GM18511 (cell line): ENCODE data around the gene TRAPPC14.
A peak's percentile ranks its signal among the peaks of the same experiment; 100 is the strongest.

Experiments used
- ATAC-seq: cut with Tn5 transposase; IDR thresholded peaks from one replicate; pipeline ENCODE4 v1.9.1; 2021; ENCODE audit warnings: mild to moderate bottlenecking, moderate library complexity; ENCODE audit not compliant: unreplicated experiment

Gene TRAPPC14

DNA sequence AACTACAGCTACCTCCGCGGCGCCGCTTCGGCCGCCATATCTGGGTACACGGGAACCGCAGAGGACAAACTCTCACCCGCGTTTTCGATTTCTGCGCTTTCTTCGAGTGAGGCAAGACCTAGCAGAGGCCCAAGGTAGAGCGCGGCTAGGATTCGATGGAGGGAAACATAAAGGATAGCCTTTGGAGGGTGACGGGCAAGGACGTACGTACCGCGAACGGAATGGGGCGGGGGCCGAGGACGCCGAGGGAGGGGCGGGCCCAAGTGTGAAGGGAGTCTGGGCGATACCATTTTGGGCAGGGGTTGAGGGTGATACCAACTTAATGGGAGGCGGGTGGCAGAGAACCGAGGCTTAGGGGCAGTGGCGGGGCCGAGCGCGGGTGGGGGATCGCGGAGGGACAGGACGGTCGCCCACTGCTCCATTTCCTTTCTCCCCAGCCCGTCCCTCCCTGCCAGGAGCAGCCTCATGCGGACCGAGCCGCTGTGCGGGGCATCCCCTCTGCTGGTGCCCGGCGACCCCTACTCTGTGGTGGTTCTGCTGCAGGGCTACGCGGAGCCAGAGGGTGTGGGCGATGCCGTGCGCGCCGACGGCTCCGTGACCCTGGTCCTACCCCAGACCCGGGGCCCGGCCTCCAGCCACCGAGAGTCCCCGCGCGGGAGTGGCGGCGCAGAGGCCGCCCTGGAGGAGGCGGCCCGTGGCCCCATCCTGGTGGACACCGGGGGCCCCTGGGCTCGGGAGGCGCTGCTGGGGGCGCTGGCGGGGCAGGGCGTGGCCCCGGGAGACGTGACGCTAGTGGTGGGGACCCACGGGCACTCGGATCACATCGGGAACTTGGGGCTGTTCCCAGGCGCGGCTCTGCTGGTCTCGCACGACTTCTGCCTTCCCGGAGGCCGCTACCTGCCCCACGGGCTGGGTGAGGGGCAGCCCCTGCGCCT, 31.3 kb downstream of the TRAPPC14 start, which contains the start of gene MBLAC1:
Gene MBLAC1 (plus strand): TSS at position 37 of the 935 bp plus-strand sequence. CDS start 429 bp downstream, at position 466.
- ATAC-seq: peak; percentile 72

DNA sequence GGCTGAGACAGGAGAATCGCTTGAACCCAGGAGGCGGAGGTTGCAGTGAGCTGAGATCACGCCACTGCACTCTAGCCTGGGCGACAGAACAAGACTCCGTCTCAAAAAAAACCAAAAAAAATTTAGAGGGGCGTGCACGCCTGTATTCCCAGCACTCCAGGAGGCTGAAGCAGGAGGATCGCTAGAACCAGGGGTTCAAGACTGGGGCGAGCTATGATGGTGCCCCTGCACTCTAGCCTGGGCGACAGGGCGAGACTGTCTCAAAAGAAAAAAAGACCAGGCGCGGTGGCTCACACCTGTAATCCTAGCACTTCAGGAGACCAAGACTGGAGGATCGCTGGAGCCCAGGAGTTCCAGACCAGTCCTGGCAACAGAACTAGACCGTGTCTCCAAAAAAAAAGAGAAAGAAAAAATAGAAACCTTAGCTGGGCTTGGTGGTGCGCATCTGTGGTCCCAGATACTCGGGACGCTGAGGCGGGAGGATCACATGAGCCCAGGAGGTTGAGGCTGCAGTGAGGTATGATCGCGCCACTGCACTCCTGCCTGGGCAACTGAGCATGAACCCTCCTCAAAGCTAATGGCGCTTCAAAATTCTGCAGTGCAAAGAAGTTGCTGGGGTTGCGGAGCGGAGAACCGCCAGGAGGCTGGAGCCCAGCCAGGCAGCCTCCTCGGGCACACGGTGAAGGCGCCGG, 32.1 kb downstream of the TRAPPC14 start:
- ATAC-seq: peak; percentile 37

DNA sequence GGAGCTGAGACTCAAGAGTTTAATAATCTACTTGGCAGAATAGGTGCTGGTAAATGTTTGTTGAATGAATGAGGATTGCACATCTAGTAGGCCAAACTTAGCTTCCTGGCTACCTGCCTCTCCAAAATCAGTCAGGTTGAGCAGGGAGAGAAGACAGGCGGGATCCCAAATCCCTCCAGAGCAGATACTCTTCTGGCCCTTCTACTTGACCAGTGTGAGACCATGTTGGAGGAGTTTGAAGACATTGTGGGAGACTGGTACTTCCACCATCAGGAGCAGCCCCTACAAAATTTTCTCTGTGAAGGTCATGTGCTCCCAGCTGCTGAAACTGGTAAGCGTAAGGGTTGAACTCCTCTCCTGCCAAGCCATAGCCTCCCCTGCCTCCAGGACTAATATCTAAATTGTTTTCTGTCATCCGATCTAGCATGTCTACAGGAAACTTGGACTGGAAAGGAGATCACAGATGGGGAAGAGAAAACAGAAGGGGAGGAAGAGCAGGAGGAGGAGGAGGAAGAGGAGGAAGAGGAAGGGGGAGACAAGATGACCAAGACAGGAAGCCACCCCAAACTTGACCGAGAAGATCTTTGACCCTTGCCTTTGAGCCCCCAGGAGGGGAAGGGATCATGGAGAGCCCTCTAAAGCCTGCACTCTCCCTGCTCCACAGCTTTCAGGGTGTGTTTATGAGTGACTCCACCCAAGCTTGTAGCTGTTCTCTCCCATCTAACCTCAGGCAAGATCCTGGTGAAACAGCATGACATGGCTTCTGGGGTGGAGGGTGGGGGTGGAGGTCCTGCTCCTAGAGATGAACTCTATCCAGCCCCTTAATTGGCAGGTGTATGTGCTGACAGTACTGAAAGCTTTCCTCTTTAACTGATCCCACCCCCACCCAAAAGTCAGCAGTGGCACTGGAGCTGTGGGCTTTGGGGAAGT, 34.0 kb downstream of the TRAPPC14 start:
- ATAC-seq: no peak

DNA sequence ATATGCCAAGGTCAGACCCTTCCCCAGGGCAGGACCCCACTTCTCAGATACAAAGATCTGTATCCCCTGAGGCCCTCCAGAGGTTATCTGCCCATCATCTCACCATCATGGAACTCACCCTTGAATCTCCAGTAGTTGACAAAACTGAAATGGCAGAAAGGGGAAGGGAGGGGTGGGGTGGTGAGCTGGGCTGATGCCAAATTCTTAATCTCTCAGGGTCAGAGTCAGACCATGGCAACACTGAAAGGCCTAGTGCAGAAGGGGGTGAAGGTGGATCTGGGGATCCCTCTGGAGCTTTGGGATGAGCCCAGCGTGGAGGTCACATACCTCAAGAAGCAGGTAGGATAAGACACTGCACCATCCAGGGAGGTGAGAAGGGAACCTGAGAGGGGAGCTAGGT, 36.0 kb downstream of the TRAPPC14 start:
- ATAC-seq: no peak

DNA sequence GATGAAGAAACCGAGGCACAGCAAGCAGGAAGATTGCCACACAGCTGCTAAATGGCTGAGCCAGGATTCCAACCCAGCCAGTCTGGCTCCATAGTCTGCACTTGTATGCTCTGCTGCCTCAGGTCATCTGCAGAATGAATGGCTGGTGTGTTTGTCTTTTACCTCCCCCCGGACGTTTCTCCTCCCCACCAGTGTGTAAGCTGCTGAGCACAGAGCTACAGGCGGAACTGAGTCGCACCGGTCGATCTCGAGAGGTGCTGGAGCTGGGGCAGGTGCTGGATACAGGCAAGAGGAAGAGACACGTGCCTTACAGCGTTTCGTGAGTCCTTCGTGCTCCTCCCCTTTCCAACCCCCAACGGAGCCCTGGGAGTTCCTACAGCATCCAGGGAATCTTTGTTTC, 36.5 kb downstream of the TRAPPC14 start:
- no peak for ATAC-seq

DNA sequence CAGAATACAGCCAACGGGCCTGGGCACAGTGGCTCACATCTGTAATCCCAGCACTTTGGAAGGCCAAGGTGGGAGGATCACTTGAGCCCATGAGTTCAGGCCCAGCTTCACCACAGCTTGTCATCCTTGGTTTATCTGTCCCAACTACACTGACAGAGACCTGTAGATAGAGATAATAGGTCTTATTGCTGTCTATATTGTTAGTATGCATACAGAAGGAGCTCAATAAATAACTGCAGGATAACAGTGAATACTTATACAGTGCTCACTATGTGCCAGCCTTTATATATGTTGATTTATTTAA, 37.8 kb downstream of the TRAPPC14 start:
- ATAC-seq: no peak

DNA sequence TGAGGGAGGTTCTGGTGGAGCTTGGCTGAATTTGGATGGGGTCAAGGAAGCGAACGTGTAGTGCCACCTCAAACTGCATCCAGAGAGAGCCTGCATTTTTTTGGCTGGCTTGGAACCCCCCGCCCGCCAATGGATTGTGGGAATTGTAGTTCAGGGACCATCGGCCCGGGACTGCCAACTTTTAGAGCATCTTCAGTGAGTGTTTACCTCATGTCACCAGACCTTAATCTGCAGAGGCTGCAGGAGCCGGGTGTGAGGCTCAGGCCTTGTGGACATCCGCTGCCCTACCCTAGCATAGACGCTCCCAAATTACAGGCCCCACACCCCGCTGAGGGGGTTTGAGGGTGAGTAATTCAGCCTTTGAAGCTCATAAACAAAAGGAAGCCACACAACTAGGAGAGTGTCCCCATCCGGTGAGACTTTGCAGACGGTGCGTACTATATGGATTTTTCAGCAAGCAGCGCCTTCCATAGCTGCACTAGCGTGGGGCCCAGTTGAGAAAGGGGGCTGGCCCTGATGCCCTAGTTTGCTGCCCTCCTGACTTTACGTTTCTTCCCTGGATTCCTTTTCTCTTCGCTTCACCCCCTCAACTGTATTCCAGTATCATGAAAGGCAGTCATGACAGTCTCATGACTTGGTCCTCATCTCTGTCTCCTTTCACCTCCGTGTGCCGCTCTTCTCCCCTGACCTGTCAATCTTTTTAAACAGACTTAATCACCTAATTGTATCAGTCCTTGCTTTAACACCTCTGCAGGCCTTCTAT, 38.4 kb downstream of the TRAPPC14 start:
- peak; percentile 28 for ATAC-seq

DNA sequence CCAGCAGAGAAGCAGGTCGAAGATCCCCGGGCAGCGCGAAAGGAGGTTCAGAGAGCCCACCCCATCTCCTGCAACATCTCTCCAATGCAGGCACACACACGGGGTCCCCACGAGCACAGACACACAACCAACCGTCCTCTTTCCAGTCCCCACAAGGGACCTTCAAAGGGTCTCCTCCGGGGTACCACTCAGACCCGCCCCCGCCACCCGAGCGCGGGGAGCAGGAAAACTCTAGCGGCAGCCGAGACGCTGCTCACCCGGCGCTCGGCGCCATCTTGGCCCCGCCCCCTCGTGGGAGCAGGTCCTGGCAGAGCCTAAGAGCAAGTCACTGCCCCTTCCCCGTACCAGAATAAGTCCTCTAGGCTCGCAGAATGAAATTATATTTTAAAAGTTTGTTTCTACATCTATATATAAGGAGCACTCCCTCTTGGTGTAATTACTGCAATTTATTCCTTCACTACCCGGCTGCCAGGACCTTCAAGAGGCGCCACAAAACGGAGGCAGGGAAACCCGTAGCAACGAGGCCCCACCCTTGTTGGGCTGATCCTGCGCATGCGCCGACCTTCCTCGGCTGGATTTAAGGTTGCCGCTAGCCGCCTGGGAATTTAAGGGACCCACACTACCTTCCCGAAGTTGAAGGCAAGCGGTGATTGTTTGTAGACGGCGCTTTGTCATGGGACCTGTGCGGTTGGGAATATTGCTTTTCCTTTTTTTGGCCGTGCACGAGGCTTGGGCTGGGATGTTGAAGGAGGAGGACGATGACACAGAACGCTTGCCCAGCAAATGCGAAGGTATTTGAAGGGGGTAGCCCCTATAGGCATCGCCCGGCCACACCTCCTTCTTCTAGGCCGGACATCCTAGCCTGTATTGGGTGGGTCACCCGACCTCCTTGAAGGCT, 39.2 kb downstream of the TRAPPC14 start, which contains the start of the genes CNPY4 and TAF6:
Gene CNPY4 (plus strand): TSS at position 563 of the 898 bp plus-strand sequence. CDS start 111 bp downstream, at position 674.
Gene TAF6 (minus strand): TSS at position 287 of the 898 bp plus-strand sequence. CDS start 5,149 bp downstream, outside the sequence.
- ATAC-seq: peak; percentile 86

DNA sequence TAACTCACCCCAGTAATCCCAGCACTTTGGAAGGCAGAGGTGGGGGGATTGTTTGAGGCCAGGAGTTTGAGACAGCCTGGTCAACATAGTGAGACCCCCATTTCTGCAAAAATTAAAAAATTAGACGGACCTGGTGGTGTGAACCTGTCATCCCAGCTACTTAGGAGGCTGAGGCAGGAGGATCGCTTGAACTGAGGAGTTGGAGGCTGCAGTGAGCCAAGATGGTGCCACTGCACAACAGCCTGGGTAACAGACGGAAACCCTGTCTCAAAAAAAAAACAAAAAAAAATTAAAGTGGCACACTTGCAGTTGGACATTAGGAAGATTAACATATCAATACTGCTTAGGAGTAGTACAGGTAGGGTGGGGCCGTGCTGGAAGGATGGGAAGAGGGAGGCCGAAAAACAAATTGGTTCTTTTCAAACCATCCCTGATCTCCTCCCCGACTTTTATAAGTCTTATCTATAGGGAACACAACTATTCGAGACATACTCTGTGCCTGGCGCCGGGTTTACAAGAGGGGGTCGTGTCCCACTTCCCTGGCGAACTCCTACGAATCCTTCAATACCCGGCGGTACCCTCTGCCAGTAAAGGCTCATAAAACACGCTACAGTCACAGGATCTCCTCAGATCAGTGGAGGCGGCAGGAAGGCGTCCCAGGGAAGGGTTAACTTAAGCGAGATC, 40.0 kb downstream of the TRAPPC14 start:
- ATAC-seq: no peak

DNA sequence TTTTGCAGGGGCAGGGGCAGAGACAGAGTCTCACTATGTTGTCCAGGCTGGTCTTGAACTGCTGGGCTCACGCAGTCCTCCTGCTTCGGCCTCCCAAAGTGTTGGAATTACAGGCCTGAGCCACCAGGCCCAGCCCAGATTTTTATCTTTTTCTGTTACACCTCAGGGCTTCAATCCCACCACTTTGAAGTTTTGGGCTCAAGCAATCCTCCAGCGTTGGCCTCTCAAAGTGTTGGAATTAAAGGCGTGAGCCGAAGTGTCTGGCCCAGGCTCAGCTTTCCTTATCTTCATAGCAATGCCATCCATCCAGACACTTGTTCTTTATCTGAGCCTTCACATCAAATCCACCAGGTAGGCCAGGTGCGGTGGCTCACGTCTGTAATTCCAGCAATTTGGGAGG, 43.5 kb downstream of the TRAPPC14 start:
- ATAC-seq: no peak

DNA sequence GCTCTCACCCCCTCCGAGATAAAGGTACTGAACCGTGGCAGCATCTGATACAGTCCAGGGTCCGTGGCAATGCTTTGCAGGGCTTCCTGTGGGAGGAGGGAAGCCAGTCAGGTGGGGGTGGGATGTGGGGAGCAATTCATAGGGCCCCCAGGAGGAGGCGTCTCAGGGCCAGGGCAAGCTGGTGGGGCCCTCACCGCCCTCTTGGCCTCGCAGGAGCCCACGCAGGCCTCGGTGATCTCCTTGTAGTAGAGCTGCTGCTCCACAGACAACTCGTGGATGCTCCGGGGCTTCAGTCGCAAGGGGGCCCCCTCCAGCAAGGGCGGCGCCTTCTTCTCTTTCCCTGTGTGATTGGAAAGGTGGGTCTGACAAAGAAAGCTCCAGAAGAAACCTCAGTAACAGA, 46.6 kb downstream of the TRAPPC14 start:
- ATAC-seq: no peak

DNA sequence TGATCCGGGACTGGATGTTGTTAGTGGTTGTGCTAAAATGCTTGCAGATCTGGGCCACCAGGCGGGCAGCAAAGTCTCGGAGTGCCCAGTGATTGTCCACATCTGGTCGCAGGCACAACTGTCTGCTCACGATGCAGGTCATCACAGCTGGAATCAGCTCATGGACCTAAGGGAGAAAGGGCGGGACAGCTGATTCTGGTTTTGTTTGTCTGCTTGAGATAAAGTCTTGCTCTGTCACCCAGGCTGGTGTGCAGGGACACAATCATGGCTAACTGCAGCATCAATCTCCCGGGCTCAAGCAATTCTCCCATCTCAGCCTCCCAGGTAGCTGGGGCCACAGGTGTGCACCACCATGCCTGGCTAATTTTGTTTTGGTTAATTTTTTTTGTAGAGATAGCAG, 47.4 kb downstream of the TRAPPC14 start:
- no peak for ATAC-seq

DNA sequence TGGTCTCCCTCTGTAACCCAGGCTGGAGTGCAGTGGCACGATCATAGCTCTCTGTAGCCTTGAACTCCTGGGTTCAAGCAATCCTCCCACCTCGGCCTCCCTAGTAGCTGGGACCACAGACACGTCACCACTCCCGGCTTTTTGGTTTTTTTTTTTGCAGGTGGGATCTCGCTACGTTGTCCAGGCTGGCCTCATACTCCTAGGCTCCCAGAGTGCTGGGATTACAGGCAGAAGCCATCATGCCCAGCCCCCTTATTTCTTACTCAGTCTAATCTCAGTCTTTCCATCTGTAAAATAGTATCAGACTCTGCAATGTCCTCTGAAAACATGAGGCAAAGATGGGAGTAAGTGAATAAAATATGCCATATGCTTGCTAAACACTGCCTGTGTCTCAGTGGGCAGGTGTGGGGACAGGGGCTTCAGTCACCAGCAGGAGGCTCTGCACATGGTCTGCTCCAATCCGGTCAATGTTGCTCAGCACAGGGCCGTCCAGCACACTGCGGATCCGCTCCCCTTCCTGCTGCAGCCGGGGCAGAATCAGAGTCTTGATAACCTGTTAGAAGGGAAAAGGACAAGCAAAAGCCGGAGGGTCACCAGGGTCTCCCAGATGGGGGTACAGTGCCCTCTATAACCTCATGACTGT, 48.9 kb downstream of the TRAPPC14 start:
- ATAC-seq: no peak

DNA sequence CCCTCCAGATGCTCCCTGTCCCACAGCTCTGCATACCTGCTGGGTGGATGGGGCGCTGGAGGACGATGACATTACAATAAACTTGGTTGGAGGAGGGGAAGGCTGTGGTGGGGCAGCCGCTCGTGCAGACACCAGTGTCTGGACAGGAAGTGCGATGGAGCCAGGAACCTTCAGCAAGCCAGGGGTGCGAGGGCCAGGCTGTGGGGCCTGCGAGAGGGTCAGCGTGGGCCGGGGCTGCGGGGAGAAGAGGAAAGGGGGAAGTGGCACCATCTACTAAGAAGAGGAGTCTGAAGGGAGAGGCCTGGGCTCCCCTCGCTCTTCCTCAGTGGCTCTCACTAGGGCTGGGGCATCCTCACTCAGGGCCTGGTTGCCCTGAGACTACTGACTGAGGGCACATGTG, 50.6 kb downstream of the TRAPPC14 start:
- no peak for ATAC-seq

DNA sequence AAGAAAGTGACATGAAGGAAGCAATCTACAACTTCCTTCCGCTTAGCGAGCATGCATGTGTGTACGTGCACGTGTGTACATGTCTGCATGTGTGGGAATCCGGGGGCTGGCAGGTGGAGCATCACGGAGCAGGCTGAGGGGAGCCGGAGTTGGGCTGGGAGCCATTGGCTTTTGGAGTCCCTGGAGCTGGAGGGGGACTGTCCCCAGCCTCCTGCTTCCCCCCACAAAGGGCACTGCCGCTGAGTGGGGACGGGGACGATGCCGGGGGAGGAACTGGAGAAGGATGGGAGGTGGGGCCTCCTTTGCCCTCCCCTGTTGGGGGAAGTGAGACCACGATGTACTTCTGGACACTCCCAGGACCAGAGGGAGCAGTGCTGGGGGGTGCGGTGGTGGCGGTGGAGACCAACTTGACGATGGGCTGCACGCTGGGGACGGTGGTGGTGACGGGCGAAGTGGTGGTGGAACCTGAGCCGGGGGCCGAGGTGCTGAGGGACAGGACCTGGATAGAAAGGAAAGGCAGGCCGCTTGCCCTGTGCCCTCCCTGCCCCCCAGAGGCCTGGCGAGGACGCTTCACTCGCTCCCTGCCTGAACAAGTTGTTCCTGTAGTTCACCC, 51.3 kb downstream of the TRAPPC14 start:
- no peak for ATAC-seq

DNA sequence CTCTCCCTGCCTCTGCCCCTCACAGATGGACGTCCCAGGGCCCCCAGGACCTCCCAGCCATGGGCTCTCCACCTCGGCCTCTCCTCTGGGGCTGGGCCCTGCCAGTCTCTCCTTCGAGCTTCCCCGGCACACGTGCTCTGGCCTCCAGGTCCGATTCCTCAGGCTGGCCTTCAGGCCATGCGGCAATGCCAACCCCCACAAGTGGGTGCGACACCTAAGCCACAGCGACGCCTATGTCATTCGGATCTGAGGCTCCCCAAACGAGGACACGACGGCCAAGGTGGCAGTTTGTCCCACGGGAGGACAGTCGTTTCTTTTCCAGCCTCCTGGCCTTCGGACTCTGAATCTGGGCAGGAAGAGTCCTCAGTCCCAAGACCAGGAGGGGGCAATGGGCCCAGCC, 51.9 kb downstream of the TRAPPC14 start:
- ATAC-seq: no peak

DNA sequence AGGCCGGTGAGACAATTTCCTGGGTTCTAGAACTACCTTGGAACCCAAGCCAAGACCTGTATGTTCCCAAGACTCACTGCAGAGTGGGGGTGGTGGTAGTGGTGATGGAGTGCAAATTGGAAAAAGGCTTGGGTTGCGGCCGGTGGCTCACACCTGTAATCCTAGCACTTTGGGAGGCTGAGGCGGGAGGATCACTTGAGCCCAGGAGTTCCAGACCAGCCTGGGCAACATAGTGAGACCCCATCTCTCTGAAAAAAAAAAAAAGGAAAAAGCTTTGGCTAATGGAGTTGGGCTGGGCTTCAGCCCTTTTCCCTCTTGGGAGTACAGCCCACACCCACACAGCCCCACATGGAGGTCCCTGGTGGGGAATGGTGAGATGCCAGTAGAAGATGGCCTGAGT, 53.0 kb downstream of the TRAPPC14 start:
- ATAC-seq: no peak
